Adrenal gland (tissue), 12 donors: ENCODE data around the gene GPR35. TPM values are rescaled to one million over a fixed set of nuclear protein-coding genes. Genes with fewer than 3 reads are reported as not detected.

ENCODE experiments used
- DNase-seq, 7 donors: peaks; one replicate each; pipeline ENCODE4 v3.0.0-alpha.2; 2019 to 2020
- H3K27ac ChIP-seq, 5 donors: fragments of 200-600 bp; sonication (generic) in 4 of 5; 1 replicate in 3 of 5; 2 replicates in 2 of 5; pipeline versions ENCODE4 v1.5.1 to v1.8.0; 2016 to 2020; ENCODE audit warnings: mild to moderate bottlenecking in 1 of 5
- H3K27me3 ChIP-seq: fragments of 200-600 bp; 2 replicates; pipeline ENCODE4 v1.8.0; 2021
- H3K36me3 ChIP-seq, 2 donors: fragments of 200-600 bp; replicated peaks in 1 of 2; 1 replicate in 1 of 2; 2 replicates in 1 of 2; pipeline versions ENCODE4 v1.5.1 to v1.8.0; 2018 to 2022
- H3K4me1 ChIP-seq, 2 donors: fragments of 200-600 bp; replicated peaks in 1 of 2; 1 replicate in 1 of 2; 2 replicates in 1 of 2; pipeline versions ENCODE4 v1.5.1 to v1.8.0; 2018 to 2021
- H3K4me3 ChIP-seq, 4 donors: fragments of 200-600 bp; sonication (generic) in 3 of 4; one replicate each; pipeline ENCODE4 v1.5.1; 2016 to 2018
- H3K9me3 ChIP-seq, 3 donors: fragments of 200-600 bp; sonication (generic) in 1 of 3; replicated peaks in 1 of 3; 1 replicate in 2 of 3; 2 replicates in 1 of 3; pipeline versions ENCODE4 v1.5.1 to v1.8.0; 2016 to 2021
- CTCF ChIP-seq, 6 experiments: fragments of 450-650 bp in 4 of 6; fragments of 200-600 bp in 2 of 6; sonication (generic) in 1 of 6; IDR thresholded peaks; 1 replicate in 5 of 6; 2 replicates in 1 of 6; pipeline versions ENCODE4 v1.5.1 to v1.8.0; 2016 to 2021; ENCODE audit warnings: antibody characterized with exemption in 6 of 6, mild to moderate bottlenecking in 2 of 6, moderate library complexity in 1 of 6
- POLR2A ChIP-seq, 2 donors: fragments of 450-650 bp; IDR thresholded peaks; one replicate each; pipeline ENCODE4 v1.6.1; 2017; ENCODE audit warnings: antibody characterized with exemption in 2 of 2, mild to moderate bottlenecking in 2 of 2, moderate library complexity in 1 of 2
- WGBS, 4 donors: extraction: QIAGEN DNeasy Blood & Tissue Kit in 2 of 4; methylation state at CpG; one replicate each; pipeline versions ENCODE4 v1.1.5 to v1.1.7; 2013 to 2017; 5-methylcytosine and 5-hydroxymethylcytosine counted together
- intact Hi-C, 2 donors: fragments of 100-400 bp; cut with DNase I; formaldehyde crosslinking; loops; one replicate each; pipeline versions ENCODE4 v1.14.1 to v1.15.0; 2022 to 2023
- polyA plus RNA-seq, 3 donors: library from polyadenylated mRNA; stranded (reverse); fragments of 200-250 nt in 2 of 3; fragments of 350-450 nt in 1 of 3; fragmentation: Illumina TruSeq in 1 of 3; extraction: RNeasy Lipid Tissue Mini Kit (QIAGEN cat#74804) in 1 of 3; gene quantifications; one replicate each; pipeline ENCODE4 v1.2.3, GENCODE V29; 2013 to 2014
- total RNA-seq, 9 donors: library from RNA; depleted of rRNA in 4 of 9; stranded (reverse); fragments of >200 nt in 4 of 9; fragments of 120-200 nt in 1 of 9; fragmentation: NEBNext Ultra II Directional in 1 of 9; extraction: Animal tissue kit (Norgen Biotek cat#: 25700) in 1 of 9; gene quantifications; one replicate each; pipeline versions ENCODE4 v1.1.0 to v1.2.4, GENCODE V29; 2013 to 2023
- donor health status: healthy with polysubstance abuse.
- donor health status: Bipolar disorder and iron deficiency.
- donor health status: DM: yes; HTN: yes; CAD: no.
- donor health status: DM: no; HTN: no; CAD: no.
- donor health status: DM: no; HTN: no; CAD: no.
- donor health status: DM: yes; HTN: yes; CAD: no.

Gene GPR35
- total and polyA plus RNA-seq, 12 donors: 0.07 to 5.7 (median 1.0) TPM; not detected in 1

- 74 to 95% (median 89%) methylated on average over 5 to 21 of the region's 21 CpGs for WGBS, 4 donors
- H3K27ac ChIP-seq: no peak overlapping the region
- DNase-seq: peak in 3 of 7 donors; percentile 3 to 11 (median 8)
- H3K4me3 ChIP-seq: no peak overlapping the region
- H3K9me3 ChIP-seq: no peaks in the 10 kb centered on the region
- intact Hi-C loops: no loop called here
- no peaks in the 10 kb centered on the region for H3K36me3 ChIP-seq
- TF ChIP-seq CTCF (IDR thresholded peaks at IDR 0.05) (no peak), POLR2A (IDR thresholded peaks at IDR 0.05) (no peak)
- peaks cover 3% of the 10 kb centered on the region for H3K27me3 ChIP-seq
- no peaks in the 10 kb centered on the region for H3K4me1 ChIP-seq
Observed at GRCh38 chr2:240630771-240631547, 5.7 kb downstream of the GPR35 start.

- Histone ChIP-seq H3K4me3 (no peak overlapping the region), H3K4me1 (no peaks in the 10 kb centered on the region), H3K27me3 (peaks cover 3% of the 10 kb centered on the region), H3K9me3 (no peaks in the 10 kb centered on the region), H3K27ac (no peak overlapping the region), H3K36me3 (no peaks in the 10 kb centered on the region)
- WGBS, 4 donors: 79 to 92% (median 86%) methylated on average over 6 to 11 of the region's 11 CpGs
- peak in 3 of 7 donors; percentile 3 to 10 (median 5) for DNase-seq
- intact Hi-C loops: no loop called here
- no peak for TF ChIP-seq POLR2A (IDR thresholded peaks at IDR 0.05)
- no peak for TF ChIP-seq CTCF (IDR thresholded peaks at IDR 0.05)
Observed at GRCh38 chr2:240631548-240632305, 6.4 kb downstream of the GPR35 start.

GRCh38 chr2:240632306-240632721, 7.0 kb downstream of the GPR35 start:
- H3K4me1 ChIP-seq: no peaks in the 10 kb centered on the region
- H3K9me3 ChIP-seq: no peaks in the 10 kb centered on the region
- DNase-seq: peak in 3 of 7 donors; percentile 3 to 5 (median 3)
- no peaks in the 10 kb centered on the region for H3K36me3 ChIP-seq
- 91 to 95% methylated on average over 1 of the region's 1 CpG; no CpG with 5 or more reads in 2 of the 4 donors for WGBS, 4 donors
- H3K27ac ChIP-seq: no peak overlapping the region
- no peak for TF ChIP-seq CTCF (IDR thresholded peaks at IDR 0.05)
- no peak for TF ChIP-seq POLR2A (IDR thresholded peaks at IDR 0.05)
- no peak overlapping the region for H3K4me3 ChIP-seq
- peaks cover 3% of the 10 kb centered on the region for H3K27me3 ChIP-seq
- intact Hi-C loops: no loop called here
